Mucosa of descending colon (tissue), 3 donors: Measurements from ENCODE around the gene VIM. TPM values are rescaled to one million over a fixed set of nuclear protein-coding genes. Genes with fewer than 3 reads are reported as not detected.

Experiments
- ATAC-seq: fragments of 200-7000 bp; cut with Tn5 transposase; one replicate; pipeline ENCODE4 v1.9.1; 2020; ENCODE audit warnings: mild to moderate bottlenecking, moderate library complexity
- DNase-seq, 3 donors: peaks; one replicate each; pipeline ENCODE4 v3.0.0-alpha.2; 2020
- H3K36me3 ChIP-seq: fragments of 200-600 bp; one replicate; pipeline ENCODE4 v1.8.0; 2021; ENCODE audit warnings: low read depth, mild to moderate bottlenecking
- H3K4me1 ChIP-seq: fragments of 200-600 bp; one replicate; pipeline ENCODE4 v1.8.0; 2021; ENCODE audit warnings: low read depth, mild to moderate bottlenecking
- H3K4me3 ChIP-seq: fragments of 200-600 bp; one replicate; pipeline ENCODE4 v1.8.0; 2021; ENCODE audit warnings: mild to moderate bottlenecking
- H3K9me3 ChIP-seq: fragments of 200-600 bp; one replicate; pipeline ENCODE4 v1.8.0; 2021; ENCODE audit warnings: mild to moderate bottlenecking
- CTCF ChIP-seq: fragments of 200-600 bp; IDR thresholded peaks from one replicate; pipeline ENCODE4 v1.8.0; 2022; ENCODE audit warnings: antibody characterized with exemption, mild to moderate bottlenecking
- intact Hi-C, 2 donors: fragments of 100-400 bp; cut with DNase I in 1 of 2; cut with micrococcal nuclease in 1 of 2; formaldehyde crosslinking; loops; one replicate each; pipeline versions ENCODE4 v1.11.0 to v1.11.1; 2022; cut with DNase I, micrococcal nuclease
- total RNA-seq, 3 donors: library from RNA; stranded (reverse); fragmentation: NEBNext Ultra II Directional in 2 of 3; extraction: Animal tissue kit (Norgen Biotek cat#: 25700) in 2 of 3; gene quantifications; one replicate each; pipeline versions ENCODE4 v1.2.1 to v1.2.4, GENCODE V29; 2021 to 2023
- donor health status: DM: no; HTN: no; CAD: no; lungs with moderate emphysema.
- donor health status: DM: no; HTN: no; CAD: no.
- donor health status: DM: no; HTN: yes; CAD: no.

Gene VIM
- total RNA-seq, 3 donors from 2014 or later, result 128 to 550 (median 355) TPM

GRCh38 chr10:17233286-17233991 is 5.4 kb downstream of the VIM start:
- peak; percentile 6 for ATAC-seq
- Histone ChIP-seq H3K4me1 (peaks cover 39% of the 10 kb centered on the region), H3K9me3 (no peaks in the 10 kb centered on the region), H3K36me3 (peaks cover 5% of the 10 kb centered on the region), H3K4me3 (no peak overlapping the region)
- peak in 1 of 3 donors; percentile 55 for DNase-seq
- TF ChIP-seq CTCF, result no peak
- intact Hi-C loops, result no loop called here

GRCh38 chr10:17234431-17234945 is 6.4 kb downstream of the VIM start:
- H3K9me3 ChIP-seq, result no peaks in the 10 kb centered on the region
- DNase-seq (no peak), ATAC-seq (no peak)
- H3K4me1 ChIP-seq, result peaks cover 37% of the 10 kb centered on the region
- no peak overlapping the region for H3K4me3 ChIP-seq
- intact Hi-C loops, result no loop called here
- TF ChIP-seq CTCF, result no peak
- H3K36me3 ChIP-seq, result peaks cover 5% of the 10 kb centered on the region

- H3K36me3 ChIP-seq, result peaks cover 5% of the 10 kb centered on the region
- no peak for TF ChIP-seq CTCF
- intact Hi-C loops, result no loop called here
- ATAC-seq, result no peak
- peaks cover 37% of the 10 kb centered on the region for H3K4me1 ChIP-seq
- no peaks in the 10 kb centered on the region for H3K9me3 ChIP-seq
- no peak for DNase-seq
- no peak overlapping the region for H3K4me3 ChIP-seq
These were observed 7.1 kb downstream of the VIM start for GRCh38 chr10:17235136-17235535.

- no peak for ATAC-seq
- no peak overlapping the region for H3K4me3 ChIP-seq
- no peak for TF ChIP-seq CTCF
- H3K36me3 ChIP-seq, result peaks cover 5% of the 10 kb centered on the region
- peaks cover 29% of the 10 kb centered on the region for H3K4me1 ChIP-seq
- H3K9me3 ChIP-seq, result no peaks in the 10 kb centered on the region
- no peak for DNase-seq
- intact Hi-C loops, result no loop called here
These were observed 8.6 kb downstream of the VIM start for GRCh38 chr10:17236468-17237148.

- Histone ChIP-seq H3K4me1 (peaks cover 26% of the 10 kb centered on the region), H3K4me3 (no peak overlapping the region), H3K36me3 (peaks cover 5% of the 10 kb centered on the region), H3K9me3 (no peaks in the 10 kb centered on the region)
- ATAC-seq (no peak), DNase-seq (no peak)
- no peak for TF ChIP-seq CTCF
- intact Hi-C loops, result no loop called here
These were observed 9.1 kb downstream of the VIM start for GRCh38 chr10:17237149-17237527.
